PFSK-1 (cell line): ENCODE data around the gene URB2. TPM values are rescaled to one million over a fixed set of nuclear protein-coding genes. Genes with fewer than 3 reads are reported as not detected.

Experiments used
- FOXP2 ChIP-seq: optimal IDR thresholded peaks from 2 replicates; pipeline ENCODE3; 2011; ENCODE audit warnings: borderline replicate concordance, control low read depth, inconsistent platforms; ENCODE audit not compliant: insufficient read depth; ENCODE audit errors: extremely low read length, extremely low read depth
- POLR2AphosphoS5 ChIP-seq: IDR thresholded peaks from 2 replicates; pipeline ENCODE4 v1.6.1; 2012; ENCODE audit warnings: low read depth, mild to moderate bottlenecking, control low read depth, low read length, moderate library complexity
- REST ChIP-seq, 2 experiments: IDR thresholded peaks; 2 replicates each; pipeline versions ENCODE4 v1.6.1 to v1.8.0; 2011 to 2012; ENCODE audit warnings: low read depth in 2 of 2, low read length in 2 of 2, control low read depth in 1 of 2, inconsistent platforms in 1 of 2, mild to moderate bottlenecking in 1 of 2, moderate library complexity in 1 of 2; ENCODE audit not compliant: insufficient read depth in 1 of 2
- SIN3A ChIP-seq: IDR thresholded peaks from 2 replicates; pipeline ENCODE4 v1.6.1; 2012; ENCODE audit warnings: mild to moderate bottlenecking, low read length, moderate library complexity, borderline replicate concordance; ENCODE audit not compliant: insufficient read depth
- TAF1 ChIP-seq: IDR thresholded peaks from 2 replicates; pipeline ENCODE4 v1.6.1; 2012; ENCODE audit warnings: low read length, control low read depth, borderline replicate concordance; ENCODE audit not compliant: insufficient read depth
- polyA plus RNA-seq: library from polyadenylated mRNA; unstranded; fragments of >200 nt; gene quantifications from one replicate; pipeline ENCODE4 v1.2.1, GENCODE V29; 2012; ENCODE audit warnings: low read depth, missing spikeins; ENCODE audit not compliant: insufficient read length

Gene URB2
- polyA plus RNA-seq: 8.5 TPM

GRCh38 chr1:229625915-229626831 is at the start of gene URB2, which contains the start of gene TAF5L:
Gene URB2 (plus strand): TSS chr1:229626247. CDS start chr1:229627634, 1,387 bp downstream.
Gene TAF5L (minus strand): TSS chr1:229626122. CDS start chr1:229614482, 11,640 bp downstream.
- TF ChIP-seq FOXP2: peak; percentile 98
- 0 out of 2 replicates have a peak, but pooled peaks have one; percentile 45 for TF ChIP-seq POLR2AphosphoS5
- no peak for TF ChIP-seq REST (IDR thresholded peaks at IDR 0.05; ENCODE audit: insufficient read depth in 1 of 2, low read depth in 2 of 2, low read length in 2 of 2)
- peak; percentile 73; the same call in 1 of the 2 replicates for TF ChIP-seq TAF1
- peak; percentile 94 for TF ChIP-seq SIN3A

DNA sequence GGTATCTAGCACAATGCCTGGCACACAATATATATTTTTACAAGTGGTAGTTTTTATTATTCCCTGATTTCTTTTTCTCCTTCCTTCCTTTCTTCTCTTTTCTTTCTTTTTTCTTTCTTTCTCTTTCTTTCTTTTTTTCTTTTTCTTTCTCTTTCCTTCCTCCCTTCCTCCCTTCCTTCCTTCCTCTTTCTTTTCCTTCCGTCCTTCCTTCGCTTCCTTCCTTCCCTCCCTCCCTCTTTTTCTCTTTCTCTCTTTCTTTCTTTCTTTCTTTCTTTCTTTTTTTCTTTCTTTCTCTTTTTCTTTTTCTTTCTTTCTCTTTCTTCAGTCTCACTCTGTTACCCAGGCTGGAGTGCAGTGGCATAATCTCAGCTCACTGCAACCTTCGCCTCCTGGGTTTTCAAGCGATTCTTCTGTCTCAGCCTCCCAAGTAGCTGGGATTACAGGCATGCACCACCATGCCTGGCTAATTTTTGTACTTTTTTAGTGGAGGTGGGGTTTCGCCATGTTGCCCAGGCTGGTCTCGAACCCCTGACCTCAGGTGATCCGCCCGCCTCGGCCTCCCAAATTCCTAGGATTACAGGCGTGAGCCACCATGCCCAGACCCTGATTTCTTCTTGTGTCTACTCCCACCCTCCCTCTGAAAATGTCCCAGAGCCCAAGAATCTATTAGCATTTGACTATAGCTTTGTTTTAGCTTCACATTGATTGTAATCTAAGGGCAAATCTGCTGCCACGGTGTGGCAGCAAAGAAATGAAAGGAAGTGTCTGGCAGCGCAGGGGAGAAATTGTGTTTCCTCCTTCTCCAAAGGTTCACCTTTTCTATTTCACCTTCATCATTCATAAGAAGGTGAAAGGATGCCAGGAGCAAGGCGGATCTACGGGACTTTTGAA is 47.6 kb upstream of the URB2 start:
- TF ChIP-seq FOXP2: no peak
- TF ChIP-seq TAF1: no peak
- TF ChIP-seq POLR2AphosphoS5: no peak
- TF ChIP-seq REST (IDR thresholded peaks at IDR 0.05; ENCODE audit: insufficient read depth in 1 of 2, low read depth in 2 of 2, low read length in 2 of 2): no peak
- no peak for TF ChIP-seq SIN3A

DNA sequence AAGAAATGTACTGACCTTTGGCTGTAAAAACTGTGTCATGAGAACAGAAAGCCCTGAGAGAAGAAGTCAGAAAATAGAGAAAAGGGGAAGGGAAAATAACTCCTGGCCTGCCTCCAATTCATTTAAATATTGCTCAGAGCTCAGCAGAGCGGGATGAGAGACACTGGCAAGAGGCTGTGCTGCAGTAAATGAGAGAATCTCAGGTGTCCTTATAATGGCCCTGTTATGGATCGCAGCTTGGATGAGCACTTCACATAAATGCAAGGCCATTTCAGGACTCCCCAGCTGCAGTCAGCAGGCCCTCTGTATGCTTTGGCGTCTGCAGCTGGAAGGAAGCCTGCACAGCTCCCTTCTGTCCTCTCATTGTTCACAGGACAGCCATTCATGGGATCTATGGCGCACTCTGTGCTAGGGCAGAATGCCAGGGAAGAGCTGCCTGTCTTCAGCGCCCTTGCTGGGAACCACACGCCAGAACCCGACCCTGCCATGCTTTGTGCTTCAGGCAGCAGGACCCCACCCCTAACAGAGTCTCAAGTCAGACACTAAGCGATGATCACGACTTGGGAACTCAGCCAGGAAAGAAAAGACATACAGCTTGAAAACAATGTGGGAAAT is 46.9 kb upstream of the URB2 start:
- peak; percentile 50; the same call in 1 of the 2 replicates for TF ChIP-seq TAF1
- no peak for TF ChIP-seq REST (IDR thresholded peaks at IDR 0.05; ENCODE audit: insufficient read depth in 1 of 2, low read depth in 2 of 2, low read length in 2 of 2)
- TF ChIP-seq SIN3A: no peak
- TF ChIP-seq POLR2AphosphoS5: 0 out of 2 replicates have a peak, but pooled peaks have one; percentile 26
- peak; percentile 68 for TF ChIP-seq FOXP2

- no peak for TF ChIP-seq POLR2AphosphoS5
- TF ChIP-seq SIN3A: no peak
- no peak for TF ChIP-seq FOXP2
These were observed 44.6 kb upstream of the URB2 start for GRCh38 chr1:229581485-229581884.
